ENCODE data around the gene PRRC2C.
"Not testable (repeated sequence)": the region's sequence is repeated elsewhere in the genome, so short reads cannot be mapped to it uniquely, and the experiment has no call there.

The PRRC2C gene

GRCh38 chr1:171485375-171486047 lies at the start of gene PRRC2C:
TSS of gene PRRC2C (plus strand) at chr1:171485530. CDS start at chr1:171512089, 26,559 bp downstream.
- DNase-seq (ENCODE audit: low read depth in 2 of 2), result peak; percentile 84 to 85

GRCh38 chr1:171438441-171438840 lies 46.9 kb upstream of the PRRC2C start:
- no peak for DNase-seq (ENCODE audit: low read depth in 2 of 2)

- DNase-seq (ENCODE audit: low read depth in 2 of 2), result not testable (repeated sequence)
Observed at GRCh38 chr1:171440201-171440600, 45.1 kb upstream of the PRRC2C start.

- not testable (repeated sequence) for DNase-seq (ENCODE audit: low read depth in 2 of 2)
Observed at GRCh38 chr1:171441278-171441895, 43.9 kb upstream of the PRRC2C start.

- DNase-seq (ENCODE audit: low read depth in 2 of 2), result no peak
Observed at GRCh38 chr1:171446386-171446785, 38.9 kb upstream of the PRRC2C start.

GRCh38 chr1:171455967-171456366 lies 29.4 kb upstream of the PRRC2C start:
- DNase-seq (ENCODE audit: low read depth in 2 of 2), result no peak

- DNase-seq (ENCODE audit: low read depth in 2 of 2), result no peak
Observed at GRCh38 chr1:171457412-171457811, 27.9 kb upstream of the PRRC2C start.

- no peak for DNase-seq (ENCODE audit: low read depth in 2 of 2)
Observed at GRCh38 chr1:171460018-171460620, 25.2 kb upstream of the PRRC2C start.

GRCh38 chr1:171467626-171468025 lies 17.7 kb upstream of the PRRC2C start:
- no peak for DNase-seq (ENCODE audit: low read depth in 2 of 2)

- DNase-seq (ENCODE audit: low read depth in 2 of 2), result no peak
Observed at GRCh38 chr1:171468120-171468750, 17.1 kb upstream of the PRRC2C start.

GRCh38 chr1:171470726-171471125 lies 14.6 kb upstream of the PRRC2C start:
- no peak for DNase-seq (ENCODE audit: low read depth in 2 of 2)

- DNase-seq (ENCODE audit: low read depth in 2 of 2), result no peak
Observed at GRCh38 chr1:171472183-171472647, 13.1 kb upstream of the PRRC2C start.

GRCh38 chr1:171476829-171477228 lies 8.5 kb upstream of the PRRC2C start:
- no peak for DNase-seq (ENCODE audit: low read depth in 2 of 2)

- DNase-seq (ENCODE audit: low read depth in 2 of 2), result no peak
Observed at GRCh38 chr1:171477804-171478203, 7.5 kb upstream of the PRRC2C start.

- no peak for DNase-seq (ENCODE audit: low read depth in 2 of 2)
Observed at GRCh38 chr1:171480035-171480434, 5.3 kb upstream of the PRRC2C start.

GRCh38 chr1:171484760-171485374 lies 463 bp upstream of the PRRC2C start:
- DNase-seq (ENCODE audit: low read depth in 2 of 2), result no peak

- DNase-seq (ENCODE audit: low read depth in 2 of 2), result peak; percentile 37 to 42
Observed at GRCh38 chr1:171486048-171486519, 754 bp downstream of the PRRC2C start.

GRCh38 chr1:171487038-171487437 lies 1.7 kb downstream of the PRRC2C start:
- DNase-seq (ENCODE audit: low read depth in 2 of 2), result no peak

GRCh38 chr1:171488190-171488929 lies 3.0 kb downstream of the PRRC2C start:
- no peak for DNase-seq (ENCODE audit: low read depth in 2 of 2)

- no peak for DNase-seq (ENCODE audit: low read depth in 2 of 2)
Observed at GRCh38 chr1:171494076-171494475, 8.7 kb downstream of the PRRC2C start.

- no peak for DNase-seq (ENCODE audit: low read depth in 2 of 2)
Observed at GRCh38 chr1:171495444-171495843, 10.1 kb downstream of the PRRC2C start.
